Skin of body (tissue), 3 donors: ENCODE results near the gene MYB. TPM values are rescaled to one million over a fixed set of nuclear protein-coding genes. Genes with fewer than 3 reads are reported as not detected.

Experiments
- DNase-seq: peaks from one replicate; lab custom pipeline; 2025; lab: John Stamatoyannopoulos, UW
- small RNA-seq: library from RNA; depleted of rRNA; stranded (forward); fragments of <200 nt; gene quantifications from one replicate; pipeline ENCODE3, GENCODE V24; 2014; ENCODE audit warnings: low replicate concordance
- total RNA-seq: library from RNA; depleted of rRNA; stranded (reverse); fragments of >200 nt; gene quantifications from one replicate; pipeline ENCODE4 v1.2.3, GENCODE V29; 2014

MYB gene
- total RNA-seq, 1 donor from 2014 or later: 7.8 TPM

DNA sequence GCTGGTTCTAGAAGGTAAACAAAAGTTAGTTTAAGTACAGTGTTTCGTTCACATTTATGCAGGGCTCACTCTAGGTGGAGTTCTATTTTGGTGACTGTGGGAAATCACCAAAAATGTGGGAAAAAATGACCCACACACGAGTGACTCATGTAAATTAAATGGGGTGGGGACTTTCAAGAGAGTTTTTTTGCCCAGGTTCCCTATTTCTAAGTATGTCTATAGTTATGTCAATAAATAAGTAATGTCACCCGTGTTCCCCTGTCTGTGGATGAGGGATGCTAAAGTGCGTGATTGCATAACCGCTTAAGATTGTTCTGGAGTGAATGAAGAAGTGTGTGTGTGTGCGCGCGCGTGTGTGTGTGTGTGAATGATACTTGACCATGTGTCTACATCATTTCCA is 69.1 kb downstream of the MYB start:
- DNase-seq: no peak

DNA sequence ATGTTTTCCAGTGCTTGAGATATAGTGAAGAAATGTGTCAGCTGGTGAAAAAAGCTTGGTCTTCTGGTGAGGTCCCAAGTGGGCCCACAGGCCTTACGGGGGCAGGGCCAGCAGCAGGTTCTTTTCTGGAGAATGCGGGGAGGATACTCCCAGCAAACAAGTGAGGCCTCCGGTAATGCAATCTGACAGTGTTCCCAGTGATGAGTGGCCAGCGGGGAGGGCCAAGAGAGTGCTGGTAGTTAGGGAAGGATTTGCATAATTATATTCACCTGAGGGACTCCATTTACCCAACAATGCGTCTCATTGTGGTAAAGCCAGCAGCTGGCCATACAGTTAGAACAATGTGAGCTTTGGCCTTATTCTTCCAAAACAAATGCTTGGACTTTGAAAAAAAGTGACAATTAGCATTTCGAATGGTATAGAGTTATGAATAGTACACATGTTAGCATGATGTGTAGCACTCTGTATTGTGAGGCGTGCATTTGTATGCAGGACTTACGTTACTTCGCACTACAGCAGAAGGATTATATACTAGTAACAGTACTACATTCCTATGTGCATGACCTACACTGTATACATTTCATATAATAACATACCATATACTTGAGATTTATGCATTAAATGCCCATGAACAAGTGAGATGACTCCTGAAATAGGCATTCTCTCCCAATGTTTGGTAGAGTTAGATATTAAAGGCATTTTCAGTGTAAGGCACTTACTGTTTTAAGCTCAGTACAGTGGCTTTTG is 69.8 kb downstream of the MYB start:
- no peak for DNase-seq

DNA sequence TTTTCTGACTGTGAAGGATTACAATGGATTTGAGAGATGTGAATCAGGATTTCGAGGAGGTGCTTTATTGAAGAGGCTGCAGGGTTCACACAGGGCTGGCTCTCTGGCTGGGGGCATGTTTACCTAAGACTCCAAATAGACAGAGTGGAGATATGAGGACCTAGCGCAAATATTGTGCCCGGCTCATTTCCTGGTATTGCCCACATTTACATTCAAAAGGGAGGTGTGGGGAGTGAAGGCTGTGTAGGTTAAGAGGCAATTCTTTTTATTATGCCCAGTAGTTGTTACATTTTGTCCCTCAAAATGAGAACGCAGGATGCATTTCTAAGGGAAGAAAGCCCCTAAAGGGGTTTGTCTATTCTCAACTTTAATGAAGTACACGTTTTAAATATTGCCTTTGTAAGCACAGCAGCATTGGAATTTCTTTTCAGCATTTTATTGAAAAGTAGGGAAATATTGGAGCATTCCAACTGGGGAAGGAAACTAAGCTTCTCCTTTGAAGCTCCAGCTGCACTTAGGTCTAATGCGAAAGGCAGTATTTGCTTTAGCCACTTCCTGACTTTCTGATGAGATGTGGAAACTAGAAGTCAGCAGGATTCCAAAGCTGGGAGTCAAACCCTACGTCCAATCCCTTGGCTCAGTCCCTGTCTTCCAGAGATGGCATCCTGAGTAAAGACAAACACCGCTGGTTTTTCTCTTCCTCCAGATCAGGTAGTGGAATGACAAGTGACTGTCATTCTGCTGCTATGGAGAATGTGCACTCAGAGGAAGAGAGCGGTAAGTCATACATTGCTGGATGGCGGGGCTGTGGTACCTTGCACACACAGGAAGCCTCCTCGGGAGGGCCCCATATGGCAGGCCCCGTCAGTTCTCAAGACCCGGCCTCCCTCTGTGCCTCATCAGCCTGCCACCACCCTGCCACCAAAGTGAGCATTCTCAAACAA is 70.7 kb downstream of the MYB start:
- DNase-seq: no peak

DNA sequence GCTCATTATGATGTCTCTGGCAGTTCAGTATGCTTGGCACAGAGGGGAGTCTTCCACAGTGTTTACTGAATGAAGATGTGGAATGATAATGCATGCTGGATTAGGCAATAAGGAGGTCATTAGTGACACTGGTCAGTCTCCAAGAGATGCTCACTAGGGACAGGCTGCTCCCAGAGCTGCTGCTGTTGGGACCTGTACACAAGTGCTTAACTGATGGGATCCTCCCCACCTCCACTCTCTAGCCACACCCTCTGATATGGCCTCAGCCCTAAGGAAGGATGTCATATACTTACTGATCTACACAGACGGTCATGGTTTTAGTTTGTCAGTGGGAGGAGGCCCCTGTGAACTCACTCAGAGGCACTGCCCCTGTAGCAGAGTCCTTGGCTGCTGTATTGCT is 73.4 kb downstream of the MYB start:
- no peak for DNase-seq

DNA sequence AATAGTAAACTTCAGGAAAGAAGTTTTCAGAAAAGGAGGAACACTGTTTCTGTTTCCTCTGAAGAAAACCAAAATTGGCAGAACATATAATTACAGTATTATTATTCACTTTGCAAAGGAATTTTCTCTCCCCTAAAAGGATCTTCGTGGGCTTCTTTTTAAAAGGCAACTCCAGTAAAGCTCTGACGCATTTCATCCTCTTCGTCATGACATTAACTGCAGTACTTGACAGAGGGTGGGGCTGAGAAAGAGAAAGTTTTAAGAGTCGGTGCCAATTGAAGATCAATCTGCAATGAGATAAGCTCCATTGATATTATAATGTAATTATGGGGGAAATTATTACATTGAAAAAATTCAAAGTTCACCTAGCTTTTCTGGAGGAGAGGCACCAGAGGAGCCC is 75.8 kb downstream of the MYB start:
- no peak for DNase-seq

DNA sequence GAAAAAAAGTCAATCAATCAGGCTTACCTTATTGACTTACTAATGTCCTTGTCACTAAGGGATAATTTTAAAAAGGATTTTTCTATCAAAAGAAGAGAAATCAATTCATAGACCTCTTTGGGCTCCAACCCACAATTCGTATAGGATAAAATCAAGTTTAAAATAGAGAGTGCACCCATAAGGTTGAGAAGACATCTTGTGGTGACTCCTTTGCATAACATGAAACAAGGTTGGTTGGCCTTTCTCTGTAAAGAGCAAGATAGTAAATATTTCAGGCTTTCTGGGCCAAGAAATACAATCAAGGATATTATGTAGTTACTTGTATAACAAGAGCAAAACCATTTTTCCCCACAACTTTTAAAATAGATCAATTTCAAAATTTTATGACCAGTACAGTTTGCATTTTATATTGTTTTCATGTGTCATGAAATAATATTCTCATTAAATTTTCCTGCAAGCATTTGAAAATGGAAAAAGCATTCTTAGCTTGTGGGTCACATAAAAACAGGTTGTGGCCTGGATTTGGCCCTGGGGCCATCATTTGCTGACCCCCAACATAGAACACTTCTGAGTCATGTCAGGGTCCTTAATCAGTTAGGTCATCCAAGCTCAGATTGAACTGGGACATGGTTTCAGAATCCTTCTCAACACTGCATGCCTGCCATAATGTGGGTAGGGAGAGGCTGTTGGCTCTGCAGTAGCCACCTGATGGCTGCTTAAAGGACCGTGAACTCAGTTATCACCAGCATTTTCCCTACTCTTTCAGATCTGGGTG is 76.7 kb downstream of the MYB start:
- DNase-seq: no peak

DNA sequence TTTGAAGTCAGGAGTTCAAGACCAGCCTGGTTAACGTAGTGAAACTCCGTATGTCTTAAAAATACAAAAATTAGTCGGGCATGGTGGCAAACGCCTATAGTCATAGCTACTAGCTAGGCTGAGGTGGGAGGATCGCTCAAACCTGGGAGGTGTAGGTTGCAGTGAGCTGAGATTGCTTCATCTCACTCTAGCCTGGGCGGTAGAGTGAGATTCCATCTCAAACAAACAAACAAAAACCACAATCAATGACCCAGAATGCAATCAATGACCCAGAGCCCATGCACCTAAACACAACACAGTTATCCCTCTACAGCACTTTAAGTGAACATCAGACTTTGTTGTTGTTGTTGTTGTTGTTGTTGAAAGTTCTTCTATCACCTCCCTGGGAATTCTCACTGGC is 77.9 kb downstream of the MYB start:
- DNase-seq: no peak

DNA sequence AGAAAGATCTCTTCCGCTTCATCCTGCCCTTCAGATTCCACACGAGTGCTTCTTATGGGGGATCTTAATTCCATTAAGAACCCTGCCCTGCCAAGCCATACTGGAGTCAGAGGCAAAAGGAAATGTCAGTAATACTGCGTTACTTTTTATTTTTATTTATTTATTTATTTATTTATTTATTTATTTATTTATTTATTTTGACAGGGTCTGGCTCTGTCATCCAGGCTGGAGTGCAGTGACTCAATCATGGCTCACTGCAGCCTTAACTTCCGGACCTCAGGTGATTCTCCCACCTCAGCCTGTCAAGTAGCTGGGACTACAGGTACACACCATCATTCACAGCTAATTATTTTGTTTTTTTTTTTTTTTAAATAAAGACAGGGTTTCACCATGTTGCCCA is 79.5 kb downstream of the MYB start:
- no peak for DNase-seq

DNA sequence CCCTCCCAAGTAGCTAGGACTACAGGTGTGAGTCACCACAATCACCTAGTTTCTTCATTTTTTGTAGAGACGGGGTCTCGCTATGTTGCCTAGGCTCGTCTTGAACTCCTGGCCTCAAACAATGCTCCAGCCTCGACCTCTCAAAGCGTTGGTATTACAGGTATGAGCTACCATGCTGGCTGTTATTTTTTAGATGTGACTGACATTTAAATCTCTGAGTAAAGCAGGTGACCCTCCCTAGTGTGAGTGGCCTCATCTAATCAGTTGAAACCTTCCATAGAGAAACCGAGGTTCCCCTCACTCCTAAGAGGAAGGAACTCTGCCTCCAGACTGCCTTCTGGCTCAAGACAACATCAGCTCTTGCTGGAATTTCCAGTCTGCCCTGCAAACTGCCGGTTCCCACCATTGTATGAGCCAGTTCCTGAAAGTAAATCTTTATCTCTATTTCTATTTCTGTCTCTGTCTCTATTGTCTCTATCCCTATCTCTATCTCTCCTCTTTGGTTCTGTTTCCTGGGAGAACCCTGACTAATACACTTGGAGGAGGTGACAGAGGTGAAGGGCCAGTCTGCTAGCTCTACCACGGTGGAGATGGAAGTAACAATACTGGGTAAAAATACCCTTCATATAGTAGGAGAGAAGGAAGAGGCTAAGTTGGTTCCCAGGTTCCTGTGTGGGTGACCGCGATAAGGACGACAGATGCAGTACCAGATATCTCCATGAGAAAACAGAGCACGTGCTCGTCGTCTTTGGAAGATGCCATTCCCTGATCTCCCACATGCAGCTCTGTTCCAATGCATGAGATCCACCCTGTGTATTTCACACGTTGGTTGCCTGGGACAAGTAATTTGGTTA is 81.0 kb downstream of the MYB start:
- DNase-seq: no peak

DNA sequence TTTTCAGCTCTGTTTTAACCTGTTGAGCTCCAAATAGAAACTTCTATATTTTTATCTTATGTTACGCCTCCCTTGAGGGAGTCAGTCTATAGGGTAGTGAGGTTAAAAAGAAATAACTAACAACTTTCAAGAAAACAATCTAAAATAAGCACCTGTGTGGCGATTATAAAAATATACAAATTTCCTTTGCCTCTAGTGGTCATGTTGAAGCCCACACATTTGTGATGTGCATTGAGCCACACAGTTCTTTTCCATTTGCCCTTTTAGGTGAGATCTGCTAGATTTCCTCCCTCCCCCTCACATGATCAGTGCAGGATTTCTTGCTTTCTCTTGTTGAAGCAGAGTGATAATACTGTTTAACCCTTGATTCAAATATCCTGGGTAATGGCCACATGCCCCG is 84.2 kb downstream of the MYB start:
- DNase-seq: no peak

DNA sequence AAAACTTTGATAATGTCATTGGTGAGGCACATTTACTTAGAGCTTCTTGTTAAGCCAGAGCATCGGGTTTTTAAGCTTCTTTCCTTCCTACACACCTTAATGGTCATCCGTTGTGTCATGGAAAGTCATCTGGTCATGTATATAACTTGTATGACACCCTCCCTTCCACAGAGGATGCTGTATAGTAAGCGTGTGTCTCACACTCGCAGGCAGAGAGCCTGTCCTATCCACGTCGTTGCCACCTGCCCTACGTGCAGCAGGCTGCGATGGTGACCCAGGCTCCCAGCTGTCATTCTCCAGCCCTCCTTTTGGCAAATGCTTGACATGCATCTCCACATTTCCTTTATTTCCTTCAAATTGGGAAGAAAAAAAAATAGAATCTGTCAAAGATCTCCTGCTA is 85.6 kb downstream of the MYB start:
- no peak for DNase-seq

DNA sequence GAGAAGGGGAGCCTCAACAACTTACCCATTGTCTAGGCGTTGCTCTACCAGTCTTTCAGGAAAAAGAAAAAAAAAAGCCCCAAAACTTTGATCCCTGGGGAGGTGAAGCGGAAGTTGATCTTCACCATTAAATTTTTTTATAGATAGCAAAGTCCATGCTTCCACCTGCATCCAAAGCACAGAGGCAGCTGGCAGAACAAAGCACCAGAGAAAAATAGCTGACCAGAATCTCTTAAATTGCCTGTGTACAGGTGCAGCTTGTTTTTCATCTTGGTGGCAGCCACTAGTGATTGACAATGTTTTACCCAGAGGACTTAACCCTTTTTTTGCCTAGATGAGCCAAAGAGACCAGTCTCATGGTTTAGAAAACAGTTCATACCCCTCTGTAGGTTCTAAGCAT is 86.0 kb downstream of the MYB start:
- DNase-seq: no peak

DNA sequence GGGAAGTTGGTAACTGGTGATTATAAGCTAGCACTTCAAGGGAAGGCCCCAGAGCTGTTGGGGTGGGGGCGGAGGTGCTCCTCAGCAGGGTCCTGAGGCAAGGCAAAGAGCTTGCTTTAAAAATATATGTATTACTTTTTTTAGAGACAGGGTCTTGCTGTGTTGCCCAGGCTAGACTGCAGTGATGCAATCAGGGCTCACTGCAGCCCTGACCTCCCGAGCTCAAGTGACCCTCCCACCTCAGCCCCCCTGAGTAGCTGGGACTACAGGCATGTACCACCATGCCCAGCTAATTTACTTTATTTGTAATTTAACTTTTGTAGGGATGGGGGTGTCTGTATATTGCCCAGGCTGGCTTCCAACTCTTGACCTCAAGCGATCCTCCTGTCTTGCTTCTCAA is 87.2 kb downstream of the MYB start:
- DNase-seq: no peak

DNA sequence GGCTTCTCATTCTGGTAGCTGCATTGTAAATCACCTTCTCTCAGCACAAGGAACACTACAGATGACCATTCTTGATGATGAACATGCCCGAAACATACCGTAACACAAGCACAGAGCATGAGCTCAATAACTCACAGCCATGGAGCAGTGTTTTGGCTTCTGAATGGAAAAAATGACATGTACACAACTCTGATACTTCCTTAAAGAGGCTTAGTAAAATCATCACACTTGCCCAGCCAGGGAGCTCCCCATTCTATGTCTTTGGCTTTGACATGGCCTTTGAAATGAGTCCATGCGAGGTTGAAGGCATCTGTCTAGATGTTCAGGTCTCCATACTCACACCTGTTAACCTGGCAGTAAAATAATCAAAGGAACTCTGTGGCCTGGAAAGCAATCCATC is 87.6 kb downstream of the MYB start:
- no peak for DNase-seq

Small RNA genes within 50 kb of the gene (small RNA-seq; reads per million reads assigned to genes)
- gene MIR548A2: not detected

Other genes starting within 250 kb of the MYB start
- gene ALDH8A1, start 231.2 kb upstream of the MYB start, total RNA-seq: 0.99 TPM
- 73.6 TPM for gene HBS1L, start 126.5 kb upstream of the MYB start, total RNA-seq